GM15510 (cell line): ENCODE results near the gene SCRN1.

Experiments used
- POLR2A ChIP-seq: IDR thresholded peaks from 3 replicates; pipeline ENCODE4 v1.6.1; 2011; ENCODE audit warnings: borderline replicate concordance; ENCODE audit not compliant: insufficient read length; ENCODE audit errors: extremely low read depth

The SCRN1 gene

DNA sequence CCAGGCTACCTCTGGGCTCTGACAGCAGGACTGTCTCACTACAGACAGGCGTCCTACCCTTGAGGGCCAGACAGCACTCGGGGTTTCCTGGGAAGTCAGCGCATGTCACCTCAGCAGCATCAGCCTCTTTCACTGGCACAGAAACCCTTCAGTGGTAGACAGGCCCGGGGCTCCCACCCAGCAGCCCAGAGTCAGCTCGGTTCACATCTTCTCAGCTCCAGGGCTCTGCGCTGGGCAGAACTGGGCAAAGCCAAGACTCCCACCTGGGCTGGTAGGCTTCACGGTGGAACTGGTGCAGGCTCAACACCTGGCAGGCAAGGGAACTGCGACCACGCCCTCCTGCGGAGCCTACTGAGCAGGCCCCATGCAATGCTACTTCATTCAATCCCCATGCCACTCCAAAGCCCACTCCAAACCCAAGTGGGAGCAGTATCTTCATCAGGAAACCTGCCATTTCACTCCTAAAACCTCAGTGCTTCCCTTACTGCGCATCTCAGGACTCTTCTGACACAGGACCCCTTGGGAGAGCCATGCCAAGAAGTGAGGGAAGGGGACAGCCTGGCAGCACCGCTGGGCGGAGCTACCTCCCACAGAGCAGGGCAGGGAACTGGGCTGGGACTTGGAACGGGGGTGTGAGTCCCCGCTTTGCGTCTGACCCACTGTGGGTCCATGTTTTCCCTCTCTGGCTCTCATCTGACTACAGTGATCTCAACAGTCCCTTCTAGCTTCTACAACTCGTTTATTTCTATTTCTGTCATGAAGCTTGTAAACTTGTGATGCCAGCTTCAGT lies 60.4 kb downstream of the SCRN1 start:
- no peak for TF ChIP-seq POLR2A

DNA sequence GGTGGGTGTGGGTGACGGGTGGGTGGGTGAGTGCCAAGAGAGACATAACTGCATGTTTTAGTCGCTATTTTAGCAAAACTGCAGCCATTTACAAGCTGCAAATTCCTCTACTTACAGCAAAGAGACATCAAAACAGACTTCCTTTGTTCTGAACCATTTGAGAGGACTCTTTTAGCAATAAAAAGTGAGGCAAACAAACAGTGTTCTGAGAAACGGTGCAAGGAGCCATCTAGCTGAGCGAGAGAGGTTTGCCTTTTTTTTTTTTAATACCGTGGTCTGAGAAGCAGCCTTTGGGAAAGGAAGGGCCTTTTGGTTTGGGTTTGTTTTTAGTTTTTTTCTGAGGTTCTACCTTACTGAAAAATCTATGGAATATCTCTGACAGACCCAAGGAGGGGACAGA lies 62.9 kb downstream of the SCRN1 start:
- no peak for TF ChIP-seq POLR2A

GRCh38 chr7:29926216-29926615 lies 63.4 kb downstream of the SCRN1 start:
- no peak for TF ChIP-seq POLR2A

DNA sequence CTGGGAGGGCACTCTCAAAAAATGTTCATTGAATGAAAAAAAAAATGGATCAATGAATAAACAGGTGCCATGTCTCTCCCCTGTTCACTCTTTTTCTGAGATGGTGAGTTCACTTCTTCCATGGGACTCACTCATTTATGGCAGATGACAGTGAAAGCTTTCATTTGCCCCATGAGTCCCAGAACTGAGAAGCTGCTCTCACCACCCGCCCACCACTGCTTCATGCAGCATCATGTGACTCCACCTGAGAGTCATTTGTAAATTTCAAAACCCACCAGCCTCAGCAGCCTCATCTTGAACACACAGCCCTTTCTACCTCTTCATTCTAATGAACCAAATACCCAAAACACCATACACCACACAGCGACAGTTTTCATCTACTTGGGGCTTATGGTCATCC lies 64.9 kb downstream of the SCRN1 start:
- no peak for TF ChIP-seq POLR2A

- no peak for TF ChIP-seq POLR2A
Observed at GRCh38 chr7:29924006-29924405, 65.6 kb downstream of the SCRN1 start.

DNA sequence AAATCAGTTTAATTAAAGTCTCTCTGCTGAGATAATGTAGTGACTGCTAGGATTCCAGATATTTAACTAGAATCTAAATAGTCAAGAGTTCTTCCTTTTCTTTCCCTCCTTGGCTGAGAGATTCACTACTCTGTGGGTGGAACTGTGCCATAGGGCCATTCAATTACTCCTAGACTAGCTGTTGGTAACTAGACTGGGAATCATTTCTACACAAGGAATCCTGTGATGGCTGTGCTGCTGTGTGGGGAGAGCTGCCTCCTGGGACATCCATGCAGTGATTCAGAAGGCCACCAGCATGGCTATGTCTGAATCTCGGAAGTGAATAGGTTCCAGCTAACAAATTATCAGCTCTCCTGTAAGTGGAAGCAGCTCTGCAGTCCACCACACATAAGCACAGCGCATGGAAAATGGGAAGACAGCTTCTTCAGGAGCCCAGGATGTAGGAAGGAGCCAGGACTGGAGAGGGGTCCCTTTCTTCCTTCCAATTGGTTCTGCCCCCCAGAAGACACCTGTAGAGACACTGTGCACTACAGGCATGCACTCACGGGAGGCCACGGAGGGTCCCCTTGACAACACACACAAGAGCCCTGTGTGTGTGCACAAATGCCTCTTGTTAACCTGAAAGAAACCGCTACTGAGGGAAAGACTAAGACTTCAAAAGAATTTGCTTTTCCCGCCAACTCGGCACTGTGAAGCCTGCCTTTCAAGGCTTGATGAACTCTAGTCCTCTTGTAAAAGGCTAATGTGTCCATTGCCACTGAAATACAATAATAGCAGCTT lies 66.5 kb downstream of the SCRN1 start:
- no peak for TF ChIP-seq POLR2A

GRCh38 chr7:29921404-29922010 lies 68.1 kb downstream of the SCRN1 start:
- TF ChIP-seq POLR2A = no peak

- no peak for TF ChIP-seq POLR2A
Observed at GRCh38 chr7:29920491-29920890, 69.1 kb downstream of the SCRN1 start.

DNA sequence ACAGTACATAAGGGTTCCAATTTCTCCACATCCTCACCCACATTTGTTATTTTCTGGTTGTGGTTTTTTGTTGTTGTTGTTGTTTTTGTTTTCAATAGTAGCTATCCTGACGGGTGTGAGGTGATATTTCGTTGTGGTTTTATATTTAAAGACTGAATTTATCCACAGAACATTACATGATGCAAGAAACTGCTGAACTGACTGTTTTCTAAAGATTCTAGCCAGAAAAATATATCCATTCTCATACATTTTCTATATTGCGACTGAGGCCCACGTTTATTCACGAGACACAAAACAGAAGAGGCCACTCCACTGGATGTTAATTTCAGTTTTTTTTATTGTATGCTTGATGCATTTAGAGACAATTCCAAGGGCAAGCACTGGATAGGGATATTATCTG lies 69.8 kb downstream of the SCRN1 start:
- TF ChIP-seq POLR2A = no peak

- no peak for TF ChIP-seq POLR2A
Observed at GRCh38 chr7:29918850-29919249, 70.8 kb downstream of the SCRN1 start.

DNA sequence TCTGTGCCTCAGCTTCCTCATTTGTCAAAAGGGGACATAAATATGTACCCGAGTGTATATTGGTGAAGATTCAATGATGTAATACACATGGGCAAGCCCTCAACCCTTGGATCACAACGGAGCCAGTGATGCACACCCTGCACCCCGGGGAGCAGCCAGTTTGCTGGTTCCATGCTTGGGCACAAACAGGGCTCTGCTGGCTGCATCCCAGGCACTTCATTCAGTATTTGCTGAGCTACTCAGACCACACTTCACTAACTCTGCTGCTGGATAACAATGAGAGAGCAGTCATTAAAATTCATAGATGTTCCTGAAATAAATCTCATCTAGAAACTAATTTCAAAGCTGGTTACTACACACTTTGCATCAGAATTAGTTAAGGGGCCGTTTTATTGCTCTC lies 72.0 kb downstream of the SCRN1 start:
- no peak for TF ChIP-seq POLR2A

GRCh38 chr7:29915481-29916215 lies 74.0 kb downstream of the SCRN1 start:
- no peak for TF ChIP-seq POLR2A

DNA sequence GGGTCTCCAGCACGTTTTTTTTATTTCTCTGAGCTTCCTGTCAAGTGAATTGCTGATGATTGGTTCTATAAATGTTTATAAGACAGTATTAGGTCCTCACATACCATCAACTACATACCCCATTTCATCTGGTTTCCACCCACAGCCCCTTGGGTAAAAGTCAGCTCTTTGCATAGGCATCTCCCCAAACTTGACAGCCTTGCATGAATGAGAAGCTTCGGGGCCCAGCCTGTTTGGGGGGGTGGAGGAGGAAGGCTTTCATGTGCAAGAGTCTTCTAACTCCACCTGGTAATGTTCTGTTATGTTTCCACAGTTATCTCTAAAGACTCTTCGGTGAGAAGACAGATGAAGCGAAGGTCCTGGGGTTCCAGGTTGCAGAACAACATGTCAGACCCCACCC lies 75.4 kb downstream of the SCRN1 start:
- TF ChIP-seq POLR2A = no peak

GRCh38 chr7:29906200-29907022 lies 83.2 kb downstream of the SCRN1 start:
- TF ChIP-seq POLR2A = no peak
